Fibroblast of lung (primary cell): ENCODE results near the gene DTYMK. TPM values are rescaled to one million over a fixed set of nuclear protein-coding genes. Genes with fewer than 3 reads are reported as not detected.

Experiments
- DNase-seq, 2 donors: peaks; one replicate each; pipeline versions ENCODE4 v3.0.0 to v3.0.0-alpha.2; 2010; ENCODE audit warnings: low read depth in 2 of 2
- H2AFZ ChIP-seq: 2 replicates; pipeline ENCODE4 v1.5.1; 2012; ENCODE audit warnings: low read length, control low read depth, inconsistent platforms
- H3K27ac ChIP-seq: 2 replicates; pipeline ENCODE4 v1.5.1; 2011; ENCODE audit warnings: low read length, control low read depth; ENCODE audit not compliant: insufficient read depth
- H3K27me3 ChIP-seq: 2 replicates; pipeline ENCODE4 v1.5.1; 2011; ENCODE audit warnings: mild to moderate bottlenecking, low read length; ENCODE audit not compliant: control insufficient read depth, insufficient read depth
- H3K36me3 ChIP-seq: 2 replicates; pipeline ENCODE4 v1.5.1; 2011; ENCODE audit warnings: low read length; ENCODE audit not compliant: control insufficient read depth, insufficient read depth
- H3K4me1 ChIP-seq: 2 replicates; pipeline ENCODE4 v1.5.1; 2011; ENCODE audit warnings: low read length; ENCODE audit not compliant: control insufficient read depth, insufficient read depth; ENCODE audit errors: extremely low read depth
- H3K4me2 ChIP-seq: 2 replicates; pipeline ENCODE4 v1.5.1; 2011; ENCODE audit warnings: low read length, control low read depth; ENCODE audit not compliant: insufficient read depth; ENCODE audit errors: extremely low read depth
- H3K4me3 ChIP-seq, 4 experiments: fragments of 200-600 bp in 1 of 4; sonication (generic) in 1 of 4; replicated peaks in 1 of 4; 2 replicates each; pipeline ENCODE4 v1.5.1; 2011 to 2016; ENCODE audit warnings: low read length in 4 of 4, low read depth in 3 of 4, mild to moderate bottlenecking in 3 of 4, control low read depth in 2 of 4, inconsistent platforms in 1 of 4, mixed read lengths in 1 of 4; ENCODE audit not compliant: insufficient read depth in 1 of 4; ENCODE audit errors: control extremely low read depth in 1 of 4
- H3K79me2 ChIP-seq: 2 replicates; pipeline ENCODE4 v1.5.1; 2012; ENCODE audit warnings: mild to moderate bottlenecking, low read length, inconsistent platforms; ENCODE audit not compliant: control insufficient read depth, insufficient read depth
- H3K9ac ChIP-seq: 2 replicates; pipeline ENCODE4 v1.5.1; 2011; ENCODE audit warnings: mild to moderate bottlenecking, low read length, control low read depth; ENCODE audit not compliant: insufficient read depth
- H3K9me3 ChIP-seq: 2 replicates; pipeline ENCODE4 v1.5.1; 2012; ENCODE audit warnings: low read depth, low read length; ENCODE audit not compliant: control insufficient read depth, insufficient read depth
- H4K20me1 ChIP-seq: 2 replicates; pipeline ENCODE4 v1.5.1; 2011; ENCODE audit warnings: low read length; ENCODE audit not compliant: control insufficient read depth, insufficient read depth; ENCODE audit errors: extremely low read depth
- CTCF ChIP-seq, 2 donors: IDR thresholded peaks in 1 of 2; conservative IDR thresholded peaks in 1 of 2; 1 replicate in 1 of 2; 2 replicates in 1 of 2; pipeline ENCODE4 v1.5.1; 2011 to 2012; ENCODE audit warnings: low read length in 2 of 2, control low read depth in 1 of 2, inconsistent platforms in 1 of 2, low read depth in 1 of 2, mild to moderate bottlenecking in 1 of 2
- EZH2 ChIP-seq: IDR thresholded peaks from 2 replicates; pipeline ENCODE4 v1.5.1; 2012; ENCODE audit warnings: low read length, control low read depth, mild to moderate bottlenecking; ENCODE audit errors: missing control alignments
- polyA plus RNA-seq, 2 donors: library from polyadenylated mRNA; depleted of rRNA in 1 of 2; stranded (reverse) in 1 of 2; unstranded in 1 of 2; fragments of >200 nt; gene quantifications; 2 replicates each; pipeline ENCODE4 v1.2.1, GENCODE V29; 2011 to 2012; ENCODE audit warnings: missing spikeins in 1 of 2
- total RNA-seq: library from RNA; depleted of rRNA; stranded (reverse); fragments of >200 nt; gene quantifications from 2 replicates; pipeline ENCODE4 v1.2.1, GENCODE V29; 2014

Gene DTYMK
- total and polyA plus RNA-seq, 2 donors (not counting 1 experiment from before 2014, with no cell fraction given) = 19.0 to 25.3 TPM

GRCh38 chr2:241730671-241731293 is 44.2 kb upstream of the DTYMK start:
- Histone ChIP-seq H3K9me3 (no peaks in the 10 kb centered on the region), H3K4me1 (no peaks in the 10 kb centered on the region), H3K79me2 (no peaks in the 10 kb centered on the region), H3K36me3 (no peaks in the 10 kb centered on the region), H3K27ac (no peak overlapping the region), H3K9ac (no peak overlapping the region), H2AFZ (no peak overlapping the region), H3K27me3 (no peaks in the 10 kb centered on the region), H3K4me2 (no peak overlapping the region), H4K20me1 (no peaks in the 10 kb centered on the region), H3K4me3 (no peak overlapping the region)
- TF ChIP-seq EZH2 = no peak
- TF ChIP-seq CTCF (conservative IDR thresholded peaks at IDR 0.05 in 1 of 2, IDR thresholded peaks at IDR 0.05 in 1 of 2; ENCODE audit: low read depth in 1 of 2, low read length in 2 of 2) = no peak
- no peak for DNase-seq

GRCh38 chr2:241729868-241730267 is 43.3 kb upstream of the DTYMK start:
- DNase-seq = no peak
- H3K27me3 ChIP-seq = no peaks in the 10 kb centered on the region
- no peaks in the 10 kb centered on the region for H3K9me3 ChIP-seq

GRCh38 chr2:241728627-241729026 is 42.0 kb upstream of the DTYMK start:
- no peak overlapping the region for H3K4me2 ChIP-seq
- H3K36me3 ChIP-seq = no peaks in the 10 kb centered on the region
- H3K4me1 ChIP-seq = no peaks in the 10 kb centered on the region
- H3K9ac ChIP-seq = no peak overlapping the region
- H3K79me2 ChIP-seq = no peaks in the 10 kb centered on the region
- peak overlapping the region; percentile 7 for H2AFZ ChIP-seq
- H4K20me1 ChIP-seq = no peaks in the 10 kb centered on the region
- no peak overlapping the region for H3K27ac ChIP-seq
- no peaks in the 10 kb centered on the region for H3K27me3 ChIP-seq
- TF ChIP-seq CTCF (conservative IDR thresholded peaks at IDR 0.05 in 1 of 2, IDR thresholded peaks at IDR 0.05 in 1 of 2; ENCODE audit: low read depth in 1 of 2, low read length in 2 of 2) = no peak
- TF ChIP-seq EZH2 = no peak
- H3K4me3 ChIP-seq = no peak overlapping the region
- DNase-seq = no peak
- no peaks in the 10 kb centered on the region for H3K9me3 ChIP-seq

More at GRCh38 chr2:241729868-241730267, 43.3 kb upstream of the DTYMK start:
- H3K4me1 ChIP-seq = no peaks in the 10 kb centered on the region
- no peaks in the 10 kb centered on the region for H3K79me2 ChIP-seq
- H4K20me1 ChIP-seq = no peaks in the 10 kb centered on the region
- no peaks in the 10 kb centered on the region for H3K36me3 ChIP-seq
- H2AFZ ChIP-seq = no peak overlapping the region
- no peak overlapping the region for H3K9ac ChIP-seq
- no peak overlapping the region for H3K27ac ChIP-seq
- TF ChIP-seq EZH2 (no peak), CTCF (conservative IDR thresholded peaks at IDR 0.05 in 1 of 2, IDR thresholded peaks at IDR 0.05 in 1 of 2; ENCODE audit: low read depth in 1 of 2, low read length in 2 of 2) (no peak)
- H3K4me2 ChIP-seq = no peak overlapping the region
- H3K4me3 ChIP-seq = no peak overlapping the region
